GM12874 (cell line): ENCODE measurements around the gene PLVAP.

Experiments
- CTCF ChIP-seq: IDR thresholded peaks from 2 replicates; pipeline ENCODE4 v1.5.1; 2011; ENCODE audit warnings: low read depth, mild to moderate bottlenecking, control low read depth, low read length, moderate library complexity; ENCODE audit not compliant: insufficient read depth

Gene PLVAP

GRCh38 chr19:17348700-17349099, 28.4 kb downstream of the PLVAP start:
- TF ChIP-seq CTCF = no peak

- TF ChIP-seq CTCF = no peak
These were observed 29.3 kb downstream of the PLVAP start for GRCh38 chr19:17347877-17348276.

- TF ChIP-seq CTCF = no peak
These were observed 29.8 kb downstream of the PLVAP start for GRCh38 chr19:17347361-17347760.

- peak; percentile 98 for TF ChIP-seq CTCF
These were observed 31.0 kb downstream of the PLVAP start for GRCh38 chr19:17346109-17346671.

GRCh38 chr19:17341845-17342244, 35.3 kb downstream of the PLVAP start:
- no peak for TF ChIP-seq CTCF

- no peak for TF ChIP-seq CTCF
These were observed 35.8 kb downstream of the PLVAP start for GRCh38 chr19:17341386-17341785.

- no peak for TF ChIP-seq CTCF
These were observed 36.2 kb downstream of the PLVAP start for GRCh38 chr19:17340871-17341357.
